Activated CD4-positive, alpha-beta T cell treated with anti-CD3 and anti-CD28 coated beads, Interleukin-2, amount 50 U/mL, for 4 hours (primary cell): ENCODE measurements around the gene MRAP.

Experiments
- DNase-seq, 2 experiments: peaks; one replicate each; pipeline ENCODE4 v3.0.0-alpha.2; 2020

The MRAP gene

DNA sequence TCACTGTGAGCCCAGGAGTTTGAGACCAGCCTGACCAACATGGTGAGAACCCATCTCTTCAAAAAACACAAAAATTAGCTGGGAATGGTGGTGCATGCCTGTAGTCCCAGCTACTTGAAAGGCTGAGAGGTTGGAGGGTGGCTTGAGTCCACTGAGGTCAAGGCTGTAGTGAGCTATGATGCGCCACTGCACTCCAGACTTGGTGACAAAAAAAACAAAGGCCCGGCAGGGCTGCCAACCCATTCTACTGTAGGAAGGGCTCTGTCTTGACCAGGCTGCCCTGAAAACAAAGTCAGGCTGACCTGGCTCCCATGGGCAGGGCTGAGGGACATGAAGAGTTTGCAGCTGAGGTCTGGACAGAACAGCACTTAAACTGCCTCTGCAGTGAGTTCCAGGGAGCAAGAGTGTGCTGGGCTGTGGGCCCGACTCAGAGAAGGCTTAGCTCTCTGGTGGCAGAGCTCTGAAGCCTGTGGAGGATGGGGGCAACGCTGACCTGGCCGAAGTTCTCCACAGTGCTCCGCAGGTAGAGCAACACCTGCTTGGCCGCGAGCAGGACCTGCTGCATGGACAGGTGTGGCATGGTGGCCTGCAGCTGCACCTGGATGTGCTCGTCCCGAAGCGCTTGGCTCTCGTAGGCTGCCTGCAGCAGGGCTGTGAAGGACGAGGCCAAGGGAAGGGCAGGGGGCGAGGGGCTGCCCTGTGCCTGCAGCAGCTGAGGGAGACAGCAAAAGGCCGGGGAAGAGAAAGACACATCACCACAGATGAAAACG, 51.7 kb downstream of the MRAP start:
- no peak for DNase-seq

GRCh38 chr21:32350981-32351380, 52.3 kb downstream of the MRAP start:
- no peak for DNase-seq

GRCh38 chr21:32351428-32351827, 52.8 kb downstream of the MRAP start:
- DNase-seq, result no peak

- DNase-seq, result no peak
Observed at GRCh38 chr21:32352526-32352925, 53.9 kb downstream of the MRAP start.

GRCh38 chr21:32353002-32353711, 54.5 kb downstream of the MRAP start:
- no peak for DNase-seq

DNA sequence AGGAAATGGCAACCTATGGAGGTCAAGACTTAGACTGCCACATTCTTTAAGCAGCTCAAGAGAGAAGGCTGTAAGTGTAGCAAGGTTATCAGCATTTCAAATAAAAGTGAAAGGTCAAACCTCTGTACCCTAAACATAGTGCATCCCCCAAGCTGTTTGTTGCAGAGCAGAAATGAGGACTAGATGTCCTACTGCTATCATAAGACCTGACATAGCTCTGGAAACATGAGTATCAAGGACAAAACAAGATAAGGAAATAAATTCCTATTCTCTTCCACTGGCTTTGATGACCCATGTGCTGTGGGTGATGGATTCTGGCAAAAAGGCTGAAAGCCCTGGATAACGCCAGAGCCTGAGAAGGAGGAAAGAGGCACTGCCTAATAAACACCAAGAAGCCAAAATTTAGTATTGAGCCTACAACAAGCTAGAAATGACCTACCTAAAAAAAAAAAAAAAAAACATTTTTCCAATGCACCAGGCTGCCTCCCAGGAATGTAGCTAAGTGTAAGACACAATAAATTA, 58.3 kb downstream of the MRAP start:
- no peak for DNase-seq

DNA sequence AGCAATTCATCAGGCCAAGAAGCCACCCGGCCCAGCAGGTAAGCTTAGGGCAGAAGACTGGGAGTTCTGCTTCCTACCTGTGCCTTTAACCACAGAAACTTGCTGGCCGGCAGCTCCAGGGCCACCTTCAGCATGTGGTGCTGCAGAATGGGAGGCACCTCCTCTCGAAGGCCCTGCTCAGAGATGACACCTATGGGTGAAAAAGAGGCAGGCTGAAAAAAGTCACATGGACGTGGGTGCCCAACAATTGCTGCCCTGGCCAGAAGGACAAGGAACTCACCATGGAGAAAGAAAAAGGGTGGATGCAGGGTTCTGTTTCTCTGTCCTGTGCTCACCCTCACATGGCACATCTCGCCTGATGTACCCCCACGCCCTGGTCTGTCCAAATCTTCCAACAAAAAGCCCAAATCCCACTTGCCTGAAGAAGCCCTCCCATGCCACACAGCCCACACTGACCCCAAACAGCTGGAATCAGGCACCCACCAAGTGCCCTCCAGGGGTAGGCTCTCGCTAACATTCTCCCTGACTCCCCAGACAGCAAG, 61.1 kb downstream of the MRAP start:
- no peak for DNase-seq

DNA sequence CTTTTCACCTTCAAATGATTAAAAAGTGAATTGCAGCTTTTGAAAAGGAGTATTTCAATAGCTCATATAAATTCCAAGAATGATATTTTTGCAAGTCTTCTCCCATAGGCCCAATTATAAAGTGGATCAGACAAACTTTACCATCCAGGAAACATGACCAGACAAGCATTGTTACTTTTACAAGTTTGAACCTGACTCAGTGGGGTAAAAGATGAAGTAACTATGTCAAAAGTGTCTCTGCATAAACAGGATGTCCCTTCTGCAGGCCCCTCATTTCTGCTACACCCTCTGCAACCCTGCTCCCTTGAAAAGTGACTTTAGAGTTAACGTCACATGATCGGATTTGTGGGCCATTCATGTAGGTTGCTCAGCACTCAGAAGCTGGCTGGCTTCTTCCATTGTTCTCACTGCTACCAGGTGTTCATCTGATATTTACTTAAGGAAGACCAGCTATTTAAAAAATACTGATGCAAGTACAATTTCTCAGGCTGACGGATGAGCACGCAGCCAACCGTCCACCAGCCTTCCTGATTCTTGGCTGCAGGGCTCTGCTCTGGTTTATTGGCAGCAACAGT, 61.8 kb downstream of the MRAP start:
- no peak for DNase-seq
